Measurements from ENCODE around the gene POGZ.
"Not testable (repeated sequence)": the region's sequence is repeated elsewhere in the genome, so short reads cannot be mapped to it uniquely, and the experiment has no call there.

Gene POGZ

DNA sequence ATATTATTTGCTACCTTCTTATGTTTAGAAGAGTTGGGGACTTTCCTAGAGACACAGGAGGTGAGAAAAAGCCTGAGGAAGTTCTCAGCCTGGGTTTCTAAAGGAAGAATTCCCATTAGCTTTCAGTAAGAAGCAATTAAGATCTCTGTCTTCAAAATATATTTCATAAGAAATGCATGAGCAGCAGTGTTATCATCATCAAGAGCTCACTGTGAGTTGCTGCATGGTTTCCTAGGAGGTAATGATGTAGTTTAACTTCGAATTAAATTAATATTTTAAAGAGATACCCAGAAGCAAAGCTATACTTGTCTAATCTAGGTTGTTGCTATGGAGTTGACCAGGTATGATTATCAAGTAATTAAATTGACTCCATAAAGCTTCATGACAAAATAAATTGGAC, 5.7 kb upstream of the POGZ start:
- no peak for TF ChIP-seq JUND (IDR thresholded peaks at IDR 0.05; ENCODE audit: low read depth)

GRCh38 chr1:151461694-151462093, 2.4 kb upstream of the POGZ start:
- in situ Hi-C loops (cut with HindIII; ENCODE audit: low pct_unique_long_range_greater_than_20kb, low sequenced_read_pairs): no loop called here
- TF ChIP-seq JUND (IDR thresholded peaks at IDR 0.05; ENCODE audit: low read depth): no peak
- DNase-seq (ENCODE audit: low read depth in 1 of 2, low spot score in 1 of 2): no peak

More for the DNA sequence above, 5.7 kb upstream of the POGZ start:
- no peak for DNase-seq (ENCODE audit: low read depth in 1 of 2, low spot score in 1 of 2)
- in situ Hi-C loops (cut with HindIII; ENCODE audit: low pct_unique_long_range_greater_than_20kb, low sequenced_read_pairs): no loop called here

- in situ Hi-C loops (cut with HindIII; ENCODE audit: low pct_unique_long_range_greater_than_20kb, low sequenced_read_pairs): no loop called here
- TF ChIP-seq JUND (IDR thresholded peaks at IDR 0.05; ENCODE audit: low read depth): no peak
- DNase-seq (ENCODE audit: low read depth in 1 of 2, low spot score in 1 of 2): peak; percentile 63 to 79
These were observed 428 bp downstream of the POGZ start for GRCh38 chr1:151458802-151459330.

DNA sequence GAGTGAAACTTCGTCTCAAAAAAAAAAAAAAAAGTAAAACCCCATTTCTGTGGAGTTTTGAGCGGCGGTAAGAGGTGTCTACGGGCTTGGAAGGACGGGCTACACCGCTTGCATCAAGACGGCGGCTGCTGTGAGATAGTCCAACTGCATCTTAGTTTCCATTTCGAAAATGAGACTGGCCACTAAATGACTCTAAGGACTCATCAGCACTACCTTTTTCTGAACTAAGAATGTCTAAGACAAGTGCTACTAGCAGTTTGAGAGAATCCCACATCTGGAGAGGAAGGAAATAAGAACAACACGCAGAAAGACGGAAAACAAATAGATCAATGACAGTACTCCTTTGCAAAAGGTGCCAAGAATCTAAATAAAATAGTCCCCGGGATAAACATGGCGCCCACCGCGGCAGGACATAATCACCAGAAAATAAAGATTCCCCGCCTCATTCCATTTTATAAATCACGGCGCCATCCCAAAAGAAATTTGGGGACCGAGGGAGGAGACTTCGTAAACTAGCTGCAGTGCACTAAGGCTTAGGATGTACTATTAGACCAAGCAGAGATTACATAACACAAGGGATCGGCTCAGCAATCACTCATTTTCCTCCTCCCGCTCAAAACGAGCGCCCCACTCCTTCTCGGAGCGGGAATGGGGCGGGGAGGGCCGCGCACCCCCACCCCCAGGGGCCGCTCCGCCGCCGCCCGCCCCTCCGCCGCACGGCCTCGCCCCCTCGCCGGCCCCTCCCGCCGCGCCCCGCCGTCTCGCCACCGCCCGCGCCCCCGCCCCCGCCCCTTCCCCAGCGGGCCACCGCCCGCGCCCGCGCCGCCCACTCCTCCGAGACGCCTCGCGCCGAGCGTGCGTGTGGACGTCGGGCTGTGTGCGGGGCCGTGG, 1.1 kb downstream of the POGZ start:
- no peak for TF ChIP-seq JUND (IDR thresholded peaks at IDR 0.05; ENCODE audit: low read depth)
- peak; percentile 90 for DNase-seq (ENCODE audit: low read depth in 1 of 2, low spot score in 1 of 2)
- in situ Hi-C loops (cut with HindIII; ENCODE audit: low pct_unique_long_range_greater_than_20kb, low sequenced_read_pairs): no loop called here

GRCh38 chr1:151455966-151456365, 3.3 kb downstream of the POGZ start:
- no peak for DNase-seq (ENCODE audit: low read depth in 1 of 2, low spot score in 1 of 2)
- in situ Hi-C loops (cut with HindIII; ENCODE audit: low pct_unique_long_range_greater_than_20kb, low sequenced_read_pairs): no loop called here
- TF ChIP-seq JUND (IDR thresholded peaks at IDR 0.05; ENCODE audit: low read depth): no peak

DNA sequence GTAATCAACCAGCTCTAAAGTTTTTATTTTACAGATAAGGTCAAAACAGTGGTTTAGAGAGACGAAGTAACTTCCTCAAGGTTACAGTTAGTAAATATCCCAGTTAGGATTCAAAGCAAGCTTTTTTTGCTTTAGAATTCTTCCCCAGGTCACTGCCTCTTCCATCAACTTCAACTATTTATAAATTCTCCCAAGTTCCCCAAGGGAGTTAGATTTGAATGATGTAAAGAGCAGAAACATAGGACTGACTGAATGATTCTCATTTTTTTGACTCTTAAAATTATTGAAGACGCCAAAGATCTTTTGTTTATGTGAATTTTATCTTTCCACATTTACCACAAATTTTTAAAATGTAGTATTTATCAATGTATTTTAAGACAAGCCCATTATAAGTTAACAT, 4.1 kb downstream of the POGZ start:
- in situ Hi-C loops (cut with HindIII; ENCODE audit: low pct_unique_long_range_greater_than_20kb, low sequenced_read_pairs): no loop called here
- no peak for DNase-seq (ENCODE audit: low read depth in 1 of 2, low spot score in 1 of 2)
- TF ChIP-seq JUND (IDR thresholded peaks at IDR 0.05; ENCODE audit: low read depth): no peak

GRCh38 chr1:151447696-151448095, 11.6 kb downstream of the POGZ start:
- in situ Hi-C loops (cut with HindIII; ENCODE audit: low pct_unique_long_range_greater_than_20kb, low sequenced_read_pairs): no loop called here
- TF ChIP-seq JUND (IDR thresholded peaks at IDR 0.05; ENCODE audit: low read depth): no peak
- DNase-seq (ENCODE audit: low read depth in 1 of 2, low spot score in 1 of 2): no peak

- DNase-seq (ENCODE audit: low read depth in 1 of 2, low spot score in 1 of 2): no peak
- TF ChIP-seq JUND (IDR thresholded peaks at IDR 0.05; ENCODE audit: low read depth): no peak
- in situ Hi-C loops (cut with HindIII; ENCODE audit: low pct_unique_long_range_greater_than_20kb, low sequenced_read_pairs): no loop called here
These were observed 14.5 kb downstream of the POGZ start for GRCh38 chr1:151444783-151445177.

- peak; percentile 84 for TF ChIP-seq JUND (IDR thresholded peaks at IDR 0.05; ENCODE audit: low read depth)
- DNase-seq (ENCODE audit: low read depth in 1 of 2, low spot score in 1 of 2): peak; percentile 81 to 92
- in situ Hi-C loops (cut with HindIII; ENCODE audit: low pct_unique_long_range_greater_than_20kb, low sequenced_read_pairs): no loop called here
These were observed 15.2 kb downstream of the POGZ start for GRCh38 chr1:151443846-151444782.

DNA sequence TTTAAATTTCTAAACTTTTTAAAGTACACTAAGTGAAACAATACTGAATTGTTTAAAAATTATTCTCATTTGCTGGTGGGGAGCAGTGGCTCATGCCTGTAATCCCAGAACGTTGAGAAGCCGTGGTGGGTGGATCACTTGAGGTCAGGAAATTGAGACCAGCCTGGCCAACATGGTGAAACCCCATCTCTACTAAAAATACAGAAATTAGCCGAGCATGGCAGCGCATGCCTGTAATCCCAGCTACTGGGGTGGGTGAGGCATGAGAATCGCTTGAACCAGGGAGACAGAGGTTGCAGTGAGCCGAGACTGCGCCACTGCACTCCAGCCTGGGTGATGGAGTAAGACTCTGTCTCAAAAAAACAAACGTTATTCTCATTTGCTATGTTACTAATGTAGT, 21.9 kb downstream of the POGZ start:
- DNase-seq (ENCODE audit: low read depth in 1 of 2, low spot score in 1 of 2); in situ Hi-C loops (cut with HindIII; ENCODE audit: low pct_unique_long_range_greater_than_20kb, low sequenced_read_pairs): not testable (repeated sequence)

- no peak for TF ChIP-seq JUND (IDR thresholded peaks at IDR 0.05; ENCODE audit: low read depth)
- in situ Hi-C loops (cut with HindIII; ENCODE audit: low pct_unique_long_range_greater_than_20kb, low sequenced_read_pairs): no loop called here
- no peak for DNase-seq (ENCODE audit: low read depth in 1 of 2, low spot score in 1 of 2)
These were observed 22.3 kb downstream of the POGZ start for GRCh38 chr1:151436985-151437384.

GRCh38 chr1:151435174-151435573, 24.1 kb downstream of the POGZ start:
- in situ Hi-C loops (cut with HindIII; ENCODE audit: low pct_unique_long_range_greater_than_20kb, low sequenced_read_pairs): no loop called here

GRCh38 chr1:151433827-151434226, 25.5 kb downstream of the POGZ start:
- DNase-seq (ENCODE audit: low read depth in 1 of 2, low spot score in 1 of 2); in situ Hi-C loops (cut with HindIII; ENCODE audit: low pct_unique_long_range_greater_than_20kb, low sequenced_read_pairs): not testable (repeated sequence)

More at GRCh38 chr1:151435174-151435573, 24.1 kb downstream of the POGZ start:
- no peak for TF ChIP-seq JUND (IDR thresholded peaks at IDR 0.05; ENCODE audit: low read depth)
- DNase-seq (ENCODE audit: low read depth in 1 of 2, low spot score in 1 of 2): no peak

Measured in T47D (cell line).